Upper lobe of left lung (tissue), 4 donors: ENCODE results near the gene ZNHIT2.

ENCODE experiments used
- EP300 ChIP-seq, 4 donors: sonication (generic); formaldehyde crosslinking; IDR thresholded peaks; one replicate each; pipeline ENCODE4 v1.5.1; 2017; ENCODE audit warnings: antibody characterized with exemption in 4 of 4, control low read depth in 2 of 4
- POLR2A ChIP-seq, 4 donors: fragments of 450-650 bp; IDR thresholded peaks; one replicate each; pipeline ENCODE4 v1.5.1; 2016 to 2017; ENCODE audit warnings: antibody characterized with exemption in 4 of 4, mild to moderate bottlenecking in 2 of 4
- POLR2AphosphoS5 ChIP-seq, 2 donors: sonication (generic); formaldehyde crosslinking; IDR thresholded peaks; one replicate each; pipeline ENCODE4 v1.5.1; 2017; ENCODE audit warnings: antibody characterized with exemption in 2 of 2
- TF ChIP-seq, protein P1 (sequence below), 6 experiments: fragments of 450-650 bp in 4 of 6; fragments of 200-600 bp in 2 of 6; sonication (generic) in 2 of 6; IDR thresholded peaks; one replicate each; pipeline ENCODE4 v1.5.1; 2016 to 2019; ENCODE audit warnings: antibody characterized with exemption in 6 of 6

DNA sequence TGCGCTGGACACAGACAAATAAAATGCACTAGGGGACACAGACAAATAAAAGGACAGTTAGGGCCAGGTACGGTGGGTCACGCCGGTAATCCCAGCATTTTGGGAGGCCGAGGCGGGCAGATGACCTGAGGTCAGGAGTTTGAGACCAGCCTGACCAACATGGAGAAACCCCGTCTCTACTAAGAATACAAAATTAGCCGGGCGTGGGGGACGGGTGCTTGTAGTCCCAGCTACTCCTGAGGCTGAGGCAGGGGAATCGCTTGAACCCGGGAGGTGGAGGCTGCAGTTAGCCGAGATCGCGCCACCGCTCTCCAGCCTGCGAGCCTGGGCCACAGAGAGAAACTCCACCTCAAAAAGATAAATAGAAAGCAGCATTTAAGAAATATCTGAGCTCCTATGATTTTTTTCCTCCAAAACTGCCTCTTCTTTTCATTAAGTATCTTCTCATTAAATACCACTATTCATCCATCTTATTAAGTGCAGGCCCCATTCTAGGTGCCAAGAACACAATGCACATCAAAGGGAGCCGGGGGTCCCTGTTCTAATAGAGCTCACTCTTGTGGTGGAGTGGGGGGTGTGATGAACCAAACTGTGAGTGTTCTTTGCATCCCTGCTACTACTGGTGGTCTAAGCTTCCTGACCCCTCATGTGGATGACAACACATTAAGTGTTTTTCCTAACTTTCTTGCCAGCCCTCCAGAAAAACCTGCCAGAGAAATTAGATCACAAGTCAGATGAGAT, 766 bp upstream of the ZNHIT2 start:
- TF ChIP-seq POLR2AphosphoS5 (IDR thresholded peaks at IDR 0.05): no peak
- TF ChIP-seq, protein P1, sequence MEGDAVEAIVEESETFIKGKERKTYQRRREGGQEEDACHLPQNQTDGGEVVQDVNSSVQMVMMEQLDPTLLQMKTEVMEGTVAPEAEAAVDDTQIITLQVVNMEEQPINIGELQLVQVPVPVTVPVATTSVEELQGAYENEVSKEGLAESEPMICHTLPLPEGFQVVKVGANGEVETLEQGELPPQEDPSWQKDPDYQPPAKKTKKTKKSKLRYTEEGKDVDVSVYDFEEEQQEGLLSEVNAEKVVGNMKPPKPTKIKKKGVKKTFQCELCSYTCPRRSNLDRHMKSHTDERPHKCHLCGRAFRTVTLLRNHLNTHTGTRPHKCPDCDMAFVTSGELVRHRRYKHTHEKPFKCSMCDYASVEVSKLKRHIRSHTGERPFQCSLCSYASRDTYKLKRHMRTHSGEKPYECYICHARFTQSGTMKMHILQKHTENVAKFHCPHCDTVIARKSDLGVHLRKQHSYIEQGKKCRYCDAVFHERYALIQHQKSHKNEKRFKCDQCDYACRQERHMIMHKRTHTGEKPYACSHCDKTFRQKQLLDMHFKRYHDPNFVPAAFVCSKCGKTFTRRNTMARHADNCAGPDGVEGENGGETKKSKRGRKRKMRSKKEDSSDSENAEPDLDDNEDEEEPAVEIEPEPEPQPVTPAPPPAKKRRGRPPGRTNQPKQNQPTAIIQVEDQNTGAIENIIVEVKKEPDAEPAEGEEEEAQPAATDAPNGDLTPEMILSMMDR (IDR thresholded peaks at IDR 0.05): peak in 2 of 6 experiments; percentile 1 to 2
- TF ChIP-seq POLR2A (IDR thresholded peaks at IDR 0.05): no peak
- TF ChIP-seq EP300 (IDR thresholded peaks at IDR 0.05): no peak
